NCI-H1092 treated with DMSO at 0.1 percent for 48 hours (cell line): ENCODE data around the gene MIF.
A peak's percentile ranks its signal among the peaks of the same experiment; 100 is the strongest.
"Not testable (repeated sequence)": the region's sequence is repeated elsewhere in the genome, so short reads cannot be mapped to it uniquely, and the experiment has no call there.

ENCODE experiments used
- DNase-seq: peaks from one replicate; lab custom pipeline; 2025; lab: John Stamatoyannopoulos, UW

Gene MIF

GRCh38 chr22:23893945-23894709 is at the start of gene MIF:
TSS of gene MIF (plus strand) at chr22:23894383. CDS start at chr22:23894475, 92 bp downstream.
- DNase-seq, result peak; percentile 87

- DNase-seq, result no peak
These were observed 49.4 kb upstream of the MIF start for GRCh38 chr22:23844739-23845202.

- no peak for DNase-seq
These were observed 48.7 kb upstream of the MIF start for GRCh38 chr22:23845265-23846080.

GRCh38 chr22:23846081-23846469 is 48.1 kb upstream of the MIF start:
- DNase-seq, result no peak

GRCh38 chr22:23847310-23847920 is 46.8 kb upstream of the MIF start:
- DNase-seq, result no peak

GRCh38 chr22:23847991-23848864 is 46.0 kb upstream of the MIF start:
- no peak for DNase-seq

GRCh38 chr22:23849009-23850006 is 44.9 kb upstream of the MIF start:
- peak; percentile 70 for DNase-seq

- no peak for DNase-seq
These were observed 44.0 kb upstream of the MIF start for GRCh38 chr22:23850136-23850611.

GRCh38 chr22:23856721-23857605 is 37.2 kb upstream of the MIF start:
- peak; percentile 76 for DNase-seq

GRCh38 chr22:23857606-23858483 is 36.3 kb upstream of the MIF start, which contains the start of gene SLC2A11:
TSS of gene SLC2A11 (plus strand) at chr22:23857875. CDS start at chr22:23858000, 125 bp downstream.
- peak; percentile 98 for DNase-seq

GRCh38 chr22:23858484-23858815 is 35.7 kb upstream of the MIF start:
- DNase-seq, result no peak

- DNase-seq, result no peak
These were observed 35.0 kb upstream of the MIF start for GRCh38 chr22:23859201-23859600.

- DNase-seq, result not testable (repeated sequence)
These were observed 34.0 kb upstream of the MIF start for GRCh38 chr22:23860187-23860586.

GRCh38 chr22:23862103-23862502 is 32.1 kb upstream of the MIF start:
- DNase-seq, result peak; percentile 14

GRCh38 chr22:23864499-23865154 is 29.6 kb upstream of the MIF start:
- DNase-seq, result not testable (repeated sequence)

- no peak for DNase-seq
These were observed 25.6 kb upstream of the MIF start for GRCh38 chr22:23868580-23868979.

- no peak for DNase-seq
These were observed 19.3 kb upstream of the MIF start for GRCh38 chr22:23874871-23875270.

- no peak for DNase-seq
These were observed 18.4 kb upstream of the MIF start for GRCh38 chr22:23875801-23876200.
